Transverse colon (tissue), 4 donors: ENCODE data around the gene TTC23. TPM values are rescaled to one million over a fixed set of nuclear protein-coding genes. Genes with fewer than 3 reads are reported as not detected.
A peak's percentile ranks its signal among the peaks of the same experiment; 100 is the strongest.

Source experiments
- DNase-seq: peaks from one replicate; pipeline ENCODE4 v3.0.0-alpha.2; 2019
- H3K27ac ChIP-seq, 4 donors: fragments of 200-600 bp; sonication (generic); 2 replicates each; pipeline ENCODE4 v1.5.1; 2016 to 2018; ENCODE audit warnings: inconsistent platforms in 4 of 4
- H3K27me3 ChIP-seq: fragments of 200-600 bp; sonication (generic); 2 replicates; pipeline ENCODE4 v1.5.1; 2017; ENCODE audit warnings: inconsistent platforms
- H3K36me3 ChIP-seq, 4 donors: fragments of 200-600 bp; sonication (generic); 2 replicates each; pipeline ENCODE4 v1.5.1; 2017 to 2019; ENCODE audit warnings: inconsistent platforms in 4 of 4
- H3K4me1 ChIP-seq, 4 donors: fragments of 200-600 bp; sonication (generic); 2 replicates each; pipeline ENCODE4 v1.5.1; 2017 to 2020; ENCODE audit warnings: inconsistent platforms in 4 of 4
- H3K4me3 ChIP-seq, 4 donors: fragments of 200-600 bp; sonication (generic); 1 replicate in 1 of 4; 2 replicates in 3 of 4; pipeline versions ENCODE4 v1.5.1 to v1.6.1; 2017 to 2019; ENCODE audit warnings: inconsistent platforms in 4 of 4
- H3K9me3 ChIP-seq, 2 donors: fragments of 200-600 bp; sonication (generic); 2 replicates each; pipeline ENCODE4 v1.5.1; 2017 to 2019; ENCODE audit warnings: inconsistent platforms in 2 of 2
- EP300 ChIP-seq: sonication (generic); formaldehyde crosslinking; IDR thresholded peaks from one replicate; pipeline ENCODE4 v1.6.1; 2017; ENCODE audit warnings: antibody characterized with exemption, low read depth
- POLR2A ChIP-seq: fragments of 450-650 bp; IDR thresholded peaks from one replicate; pipeline ENCODE4 v1.6.1; 2016; ENCODE audit warnings: antibody characterized with exemption, mild to moderate bottlenecking, moderate library complexity
- POLR2AphosphoS5 ChIP-seq, 3 donors: sonication (generic); formaldehyde crosslinking; IDR thresholded peaks; one replicate each; pipeline ENCODE4 v1.6.1; 2016; ENCODE audit warnings: antibody characterized with exemption in 3 of 3
- WGBS, 2 donors: methylation state at CpG; one replicate each; pipeline ENCODE4 v1.1.5; 2018; ENCODE audit warnings: low coverage in 1 of 2; 5-methylcytosine and 5-hydroxymethylcytosine counted together
- in situ Hi-C, 4 donors: fragments of 200-750 bp; cut with MboI; loops; one replicate each; pipeline versions ENCODE4 v1.15.0 to v1.15.1; 2017; ENCODE audit warnings: low sequenced_read_pairs in 3 of 4, low pct_ligation_motif_present in 1 of 4, low pct_unique_long_range_greater_than_20kb in 1 of 4
- intact Hi-C: fragments of 100-400 bp; cut with DNase I; formaldehyde crosslinking; loops from one replicate; pipeline ENCODE4 v1.15.1; 2023; ENCODE audit warnings: low total_unique reads
- total RNA-seq, 4 donors: library from RNA; depleted of rRNA; stranded (reverse); fragments of >200 nt; gene quantifications; one replicate each; pipeline ENCODE4 v1.1.0, GENCODE V29; 2016
- TF ChIP-seq, protein P1 (sequence below), 5 experiments: fragments of 200-600 bp in 3 of 5; fragments of 450-650 bp in 2 of 5; sonication (generic) in 3 of 5; IDR thresholded peaks; 1 replicate in 2 of 5; 2 replicates in 3 of 5; pipeline ENCODE4 v1.5.1; 2016 to 2017; ENCODE audit warnings: antibody characterized with exemption in 5 of 5, inconsistent platforms in 3 of 5, mild to moderate bottlenecking in 2 of 5, moderate library complexity in 1 of 5

The TTC23 gene
- total RNA-seq, 4 donors from 2014 or later: 7.8 to 23.5 (median 12.5) TPM

DNA sequence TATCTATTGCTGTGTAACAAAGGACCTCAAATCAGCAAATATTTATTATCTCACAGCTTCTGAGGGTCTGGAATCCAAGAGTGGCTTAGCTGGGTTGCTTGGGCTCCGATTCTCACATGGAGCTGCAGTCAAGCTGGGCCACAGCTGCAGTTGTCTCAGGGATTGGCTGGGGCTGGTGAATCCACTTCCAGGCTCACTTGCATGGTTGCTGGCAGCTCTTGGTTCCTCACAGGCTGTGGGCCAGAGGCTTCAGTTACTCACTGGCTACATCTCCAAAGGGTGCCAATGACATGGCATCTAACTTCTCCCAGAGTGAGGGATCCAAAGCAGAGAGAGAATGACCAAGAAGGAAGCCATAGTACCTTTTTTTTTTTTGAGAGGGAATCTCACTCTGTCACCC lies 158.4 kb downstream of the TTC23 start:
- Histone ChIP-seq H3K27me3 (no peaks in the 10 kb centered on the region), H3K9me3 (no peaks in the 10 kb centered on the region), H3K4me3 (no peak overlapping the region), H3K27ac (no peak overlapping the region), H3K4me1 (no peaks in the 10 kb centered on the region), H3K36me3 (no peaks in the 10 kb centered on the region)
- DNase-seq: no peak
- no peak for TF ChIP-seq POLR2AphosphoS5 (IDR thresholded peaks at IDR 0.05)
- TF ChIP-seq POLR2A: no peak
- no peak for TF ChIP-seq EP300
- TF ChIP-seq, protein P1, sequence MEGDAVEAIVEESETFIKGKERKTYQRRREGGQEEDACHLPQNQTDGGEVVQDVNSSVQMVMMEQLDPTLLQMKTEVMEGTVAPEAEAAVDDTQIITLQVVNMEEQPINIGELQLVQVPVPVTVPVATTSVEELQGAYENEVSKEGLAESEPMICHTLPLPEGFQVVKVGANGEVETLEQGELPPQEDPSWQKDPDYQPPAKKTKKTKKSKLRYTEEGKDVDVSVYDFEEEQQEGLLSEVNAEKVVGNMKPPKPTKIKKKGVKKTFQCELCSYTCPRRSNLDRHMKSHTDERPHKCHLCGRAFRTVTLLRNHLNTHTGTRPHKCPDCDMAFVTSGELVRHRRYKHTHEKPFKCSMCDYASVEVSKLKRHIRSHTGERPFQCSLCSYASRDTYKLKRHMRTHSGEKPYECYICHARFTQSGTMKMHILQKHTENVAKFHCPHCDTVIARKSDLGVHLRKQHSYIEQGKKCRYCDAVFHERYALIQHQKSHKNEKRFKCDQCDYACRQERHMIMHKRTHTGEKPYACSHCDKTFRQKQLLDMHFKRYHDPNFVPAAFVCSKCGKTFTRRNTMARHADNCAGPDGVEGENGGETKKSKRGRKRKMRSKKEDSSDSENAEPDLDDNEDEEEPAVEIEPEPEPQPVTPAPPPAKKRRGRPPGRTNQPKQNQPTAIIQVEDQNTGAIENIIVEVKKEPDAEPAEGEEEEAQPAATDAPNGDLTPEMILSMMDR (IDR thresholded peaks at IDR 0.05): no peak
- intact Hi-C loops (no loop called here), in situ Hi-C loops (loop anchor here in 1 of 4 donors (10.0 kb wide), 1 partner anchor 114 kb away; no protein-coding TSS in a partner anchor)
- WGBS, 2 donors: 93% methylated on average over 1 of the region's 1 CpG; no CpG with 5 or more reads in 1 of the 2 donors

DNA sequence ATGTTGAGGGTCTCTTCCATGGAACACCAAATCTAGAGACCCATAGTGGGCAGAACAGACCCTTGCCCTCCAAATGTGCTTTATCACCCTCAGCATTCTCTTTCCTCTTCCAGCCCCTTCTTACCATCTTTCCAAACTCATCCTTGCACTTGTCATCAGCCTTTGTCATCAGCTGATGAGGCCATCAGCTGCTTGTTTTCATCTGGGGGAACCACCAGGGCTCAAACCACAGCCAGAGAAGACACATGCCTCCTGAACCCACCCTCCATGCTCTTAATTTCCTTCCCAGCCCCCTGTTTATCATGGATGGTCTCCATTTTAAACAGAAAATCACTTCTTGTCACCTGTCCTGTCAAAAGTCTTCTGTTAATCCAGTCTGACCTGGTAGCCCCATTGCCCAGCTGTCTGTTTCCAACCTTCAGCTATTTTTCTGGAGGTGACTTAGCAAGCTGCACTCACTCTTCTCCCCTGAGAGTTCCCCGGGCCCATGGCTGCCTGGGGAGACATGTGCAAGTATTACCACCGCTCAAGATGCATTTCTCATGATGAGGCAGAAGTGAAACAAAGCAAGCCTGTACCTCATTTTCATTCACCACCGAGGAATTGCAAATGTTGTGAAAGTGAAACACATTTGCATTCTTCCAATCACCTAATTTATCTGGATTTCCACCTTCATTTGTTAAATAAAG lies 159.2 kb downstream of the TTC23 start:
- H3K9me3 ChIP-seq: no peaks in the 10 kb centered on the region
- no peaks in the 10 kb centered on the region for H3K36me3 ChIP-seq
- no peaks in the 10 kb centered on the region for H3K4me1 ChIP-seq
- intact Hi-C loops: no loop called here
- TF ChIP-seq POLR2AphosphoS5 (IDR thresholded peaks at IDR 0.05) (no peak), EP300 (no peak), POLR2A (no peak)
- TF ChIP-seq, protein P1 (IDR thresholded peaks at IDR 0.05): no peak
- no peak overlapping the region for H3K27ac ChIP-seq
- WGBS, 2 donors: 55 to 63% methylated on average over 3 of the region's 3 CpGs
- H3K27me3 ChIP-seq: no peaks in the 10 kb centered on the region
- H3K4me3 ChIP-seq: no peak overlapping the region
- in situ Hi-C loops: loop anchor here in 1 of 4 donors (10.0 kb wide), 1 partner anchor 115 kb away; no protein-coding TSS in a partner anchor
- peak; percentile 26 for DNase-seq

DNA sequence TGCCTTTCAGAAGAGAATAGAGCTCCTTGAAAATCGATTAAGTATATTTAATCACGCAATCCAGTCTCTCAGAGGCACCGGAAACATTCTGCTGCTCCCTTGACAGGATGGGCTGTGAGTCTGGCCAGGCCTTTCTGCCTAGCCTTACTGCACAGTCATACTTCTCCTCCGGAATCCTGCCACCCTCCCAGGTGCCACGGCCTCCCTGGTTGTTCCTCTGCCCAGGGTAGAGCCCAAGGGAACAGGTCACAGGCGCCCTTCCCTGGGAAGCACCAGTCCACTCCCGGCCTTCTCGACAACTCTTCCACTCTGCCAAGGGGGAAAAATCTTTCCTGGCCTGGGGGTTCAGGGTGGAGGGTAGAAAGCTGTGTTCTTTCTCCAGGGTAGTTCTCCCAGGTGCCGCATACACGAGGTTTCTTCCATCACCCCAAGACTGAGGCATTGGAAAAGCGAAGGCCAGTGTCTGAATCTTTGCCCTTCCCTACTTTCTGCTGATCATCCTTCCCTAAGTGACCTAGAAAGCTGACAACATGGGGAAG lies 161.9 kb downstream of the TTC23 start:
- no peak overlapping the region for H3K27ac ChIP-seq
- H3K4me3 ChIP-seq: no peak overlapping the region
- DNase-seq: no peak
- no peaks in the 10 kb centered on the region for H3K9me3 ChIP-seq
- H3K36me3 ChIP-seq: no peaks in the 10 kb centered on the region
- no peak for TF ChIP-seq POLR2AphosphoS5 (IDR thresholded peaks at IDR 0.05)
- TF ChIP-seq EP300: no peak
- no peaks in the 10 kb centered on the region for H3K27me3 ChIP-seq
- 91 to 99% methylated on average over 7 to 11 of the region's 11 CpGs for WGBS, 2 donors
- H3K4me1 ChIP-seq: no peaks in the 10 kb centered on the region
- intact Hi-C loops (no loop called here), in situ Hi-C loops (no loop called here)

DNA sequence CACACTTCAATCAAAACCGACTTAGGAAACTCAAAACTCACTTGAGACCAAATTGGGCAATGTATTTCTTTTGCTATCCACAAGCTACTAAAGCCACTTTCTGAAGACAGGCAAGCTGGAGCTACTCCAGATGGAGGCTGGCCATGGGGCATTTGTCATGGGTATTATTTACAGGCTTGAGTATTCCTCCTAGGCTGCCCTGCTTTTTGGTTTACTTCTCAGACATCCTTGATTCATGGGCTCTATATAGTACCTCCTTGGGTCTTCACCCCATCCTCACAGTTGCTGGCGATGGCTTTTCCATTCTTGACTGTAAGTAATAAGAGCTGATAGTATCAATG lies 163.1 kb downstream of the TTC23 start:
- H3K36me3 ChIP-seq: no peaks in the 10 kb centered on the region
- TF ChIP-seq POLR2AphosphoS5 (IDR thresholded peaks at IDR 0.05) (no peak), POLR2A (no peak), EP300 (no peak)
- TF ChIP-seq, protein P1 (IDR thresholded peaks at IDR 0.05): no peak
- H3K4me3 ChIP-seq: no peak overlapping the region
- H3K27me3 ChIP-seq: peaks cover 5% of the 10 kb centered on the region
- H3K27ac ChIP-seq: no peak overlapping the region
- in situ Hi-C loops (no loop called here), intact Hi-C loops (no loop called here)
- no peaks in the 10 kb centered on the region for H3K4me1 ChIP-seq
- H3K9me3 ChIP-seq: no peaks in the 10 kb centered on the region
- no peak for DNase-seq
- WGBS, 2 donors: 99% methylated on average over 2 of the region's 2 CpGs; no CpG with 5 or more reads in 1 of the 2 donors

Other genes with a start within 250 kb of the TTC23 start
- gene PGPEP1L, start 241.8 kb downstream of the TTC23 start, total RNA-seq: not detected
- gene SYNM, start 144.5 kb downstream of the TTC23 start, total RNA-seq: 100 to 1,000 TPM in 2 of 4 donors, 10 to 100 TPM in 2; 98.3 to 414 (median 158) TPM
- gene LRRC28, start 1.9 kb upstream of the TTC23 start, total RNA-seq: 10 to 100 TPM; 56.5 to 82.7 (median 64.2) TPM